ENCODE results near the gene C4orf50. TPM values are rescaled to one million over a fixed set of nuclear protein-coding genes. Genes with fewer than 3 reads are reported as not detected.

The C4orf50 gene
- total and polyA plus RNA-seq, 2 of the 13 experiments (the other 11 are each of a cell fraction or from before 2014, with no cell fraction given), result not detected

- TF ChIP-seq ZNF704 (CRISPR knock-in tag; IDR thresholded peaks at IDR 0.05; ENCODE audit: borderline replicate concordance), result no peak
- TF ChIP-seq ZNF790 (CRISPR knock-in tag; IDR thresholded peaks at IDR 0.05; ENCODE audit: borderline replicate concordance), result no peak
- TF ChIP-seq NR2F1 (CRISPR knock-in tag; IDR thresholded peaks at IDR 0.05), result no peak
- TF ChIP-seq ZNF556 (CRISPR knock-in tag; IDR thresholded peaks at IDR 0.05; ENCODE audit: borderline replicate concordance), result no peak
- no peak for TF ChIP-seq ZNF616 (CRISPR knock-in tag; IDR thresholded peaks at IDR 0.05; ENCODE audit: low read depth)
- no peak for TF ChIP-seq MXD4 (CRISPR knock-in tag; IDR thresholded peaks at IDR 0.05)
- TF ChIP-seq ZNF225 (CRISPR knock-in tag; IDR thresholded peaks at IDR 0.05), result no peak
- TF ChIP-seq GLMP (CRISPR knock-in tag; IDR thresholded peaks at IDR 0.05; ENCODE audit: borderline replicate concordance), result no peak
- no peak for TF ChIP-seq ZNF749 (CRISPR knock-in tag; IDR thresholded peaks at IDR 0.05; ENCODE audit: borderline replicate concordance)
- TF ChIP-seq ZNF687 (CRISPR knock-in tag; IDR thresholded peaks at IDR 0.05), result no peak
Observed at GRCh38 chr4:5990446-5991160, 27.6 kb downstream of the C4orf50 start (continued).

Data from HepG2 (cell line).